PC-3 (cell line): ENCODE results near the gene COPRS. TPM values are rescaled to one million over a fixed set of nuclear protein-coding genes. Genes with fewer than 3 reads are reported as not detected.

Source experiments
- ATAC-seq: fragments of 200-7000 bp; cut with Tn5 transposase; 2 replicates; pipeline ENCODE4 v1.9.1; 2020; ENCODE audit warnings: mild to moderate bottlenecking, moderate library complexity
- BruUV-seq: library from RNA; stranded (reverse); fragments of 400-500 nt; replicated peaks from 2 replicates; lab custom pipeline; 2021; lab: Mats Ljungman, UMichigan
- CTCF ChIA-PET: fragments of 300-600 bp; sonication (Branson Sonifier 250); formaldehyde crosslinking; loops from one replicate; lab custom pipeline; 2022; ENCODE audit warnings: antibody characterized with exemption; lab: Charles Lee
- POLR2A ChIA-PET: fragments of 300-600 bp; sonication (Branson Sonifier 250); formaldehyde crosslinking; loops from one replicate; lab custom pipeline; 2022; ENCODE audit warnings: antibody characterized with exemption; ENCODE audit not compliant: unreplicated experiment; lab: Charles Lee
- DNase-seq: peaks from one replicate; pipeline ENCODE4 v3.0.0-alpha.2; 2015
- H2AFZ ChIP-seq: fragments of 300-600 bp; sonication (generic); 2 replicates; pipeline ENCODE4 v1.6.0; 2016; ENCODE audit warnings: antibody characterized with exemption, low read length
- H3F3A ChIP-seq: fragments of 300-600 bp; sonication (generic); one replicate; pipeline ENCODE4 v1.6.0; 2017; ENCODE audit warnings: antibody characterized with exemption, low read length, control low read depth, mild to moderate bottlenecking; ENCODE audit not compliant: unreplicated experiment
- H3K27ac ChIP-seq: fragments of 300-600 bp; sonication (generic); 2 replicates; pipeline ENCODE4 v1.5.1; 2016; ENCODE audit warnings: mild to moderate bottlenecking, low read length
- H3K27me3 ChIP-seq: fragments of 300-600 bp; sonication (generic); 2 replicates; pipeline ENCODE4 v1.6.1; 2016; ENCODE audit warnings: low read length, mixed read lengths
- H3K36me3 ChIP-seq: fragments of 300-600 bp; sonication (generic); 2 replicates; pipeline ENCODE4 v1.6.1; 2016; ENCODE audit warnings: low read depth, mixed run types, low read length, mixed read lengths
- H3K4me1 ChIP-seq: fragments of 300-600 bp; sonication (generic); 2 replicates; pipeline ENCODE4 v1.5.1; 2016; ENCODE audit warnings: low read length; ENCODE audit not compliant: insufficient read depth
- H3K4me2 ChIP-seq: fragments of 300-600 bp; sonication (generic); 2 replicates; pipeline ENCODE4 v1.6.0; 2016; ENCODE audit warnings: low read length
- H3K4me3 ChIP-seq: fragments of 300-600 bp; sonication (generic); 2 replicates; pipeline ENCODE4 v1.5.1; 2016; ENCODE audit warnings: mild to moderate bottlenecking, low read length, mixed read lengths
- H3K79me2 ChIP-seq: fragments of 300-600 bp; sonication (generic); 2 replicates; pipeline ENCODE4 v1.6.1; 2017; ENCODE audit warnings: low read length, mixed read lengths
- H3K9ac ChIP-seq: fragments of 300-600 bp; sonication (generic); 2 replicates; pipeline ENCODE4 v1.6.0; 2016; ENCODE audit warnings: mild to moderate bottlenecking, low read length
- H3K9me2 ChIP-seq: fragments of 300-600 bp; sonication (generic); replicated peaks from 2 replicates; pipeline ENCODE4 v1.6.1; 2016; ENCODE audit warnings: mixed run types, low read length, mixed read lengths
- H3K9me3 ChIP-seq: fragments of 300-600 bp; sonication (generic); 2 replicates; pipeline ENCODE4 v1.6.1; 2016; ENCODE audit warnings: low read length, mixed read lengths
- H4K20me1 ChIP-seq: fragments of 300-600 bp; sonication (generic); 2 replicates; pipeline ENCODE4 v1.6.1; 2016; ENCODE audit warnings: low read length, mixed read lengths
- EZH2 ChIP-seq: fragments of 300-600 bp; sonication (generic); IDR thresholded peaks from one replicate; pipeline ENCODE4 v1.6.1; 2017; ENCODE audit warnings: antibody characterized with exemption, mild to moderate bottlenecking, low read length; ENCODE audit not compliant: unreplicated experiment
- EZH2phosphoT487 ChIP-seq: fragments of 300-600 bp; sonication (generic); IDR thresholded peaks from 2 replicates; pipeline ENCODE4 v1.6.1; 2018; ENCODE audit warnings: mild to moderate bottlenecking, antibody characterized with exemption, low read length, borderline replicate concordance
- intact Hi-C: fragments of 100-400 bp; cut with micrococcal nuclease; formaldehyde crosslinking; loops from 2 replicates; pipeline ENCODE4 v1.9.0; 2023
- total RNA-seq: library from RNA; depleted of rRNA; stranded (reverse); fragments of >200 nt; gene quantifications from 2 replicates; pipeline ENCODE4 v1.2.3, GENCODE V29; 2014
- TF ChIP-seq, protein P1 (sequence below): fragments of 300-600 bp; sonication (generic); conservative IDR thresholded peaks from 2 replicates; pipeline ENCODE4 v1.5.1; 2017; ENCODE audit warnings: antibody characterized with exemption, low read depth, mild to moderate bottlenecking, low read length

Gene COPRS
- total RNA-seq, 1 experiment from 2014 or later: 79.0 TPM

DNA sequence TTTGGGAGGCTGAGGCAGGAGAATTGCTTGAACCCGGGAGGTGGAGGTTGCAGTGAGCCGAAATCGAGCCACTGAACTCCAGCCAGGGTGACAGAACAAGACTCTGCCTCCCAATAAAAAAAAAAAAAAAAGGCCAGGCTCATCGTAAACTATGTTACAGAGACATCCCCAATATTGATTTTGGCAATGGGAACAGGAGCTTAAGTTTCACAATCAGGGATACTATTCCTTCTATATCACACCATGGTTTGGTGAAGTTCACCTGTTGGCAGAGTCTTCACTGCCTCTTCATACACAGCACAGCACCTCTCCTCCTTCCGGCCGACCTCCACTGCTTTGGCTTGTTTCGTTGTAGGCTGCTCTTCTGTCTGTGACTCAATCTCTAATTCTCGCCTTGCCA is 21.3 kb upstream of the COPRS start:
- ChIA-PET CTCF (no interaction called here), POLR2A (interaction anchor here (0.6 kb wide), 1 partner anchor 14 kb away, joined by 3 read pairs; no protein-coding TSS in a partner anchor)
- no peaks in the 10 kb centered on the region for H3K27me3 ChIP-seq
- intact Hi-C loops: no loop called here
- H3F3A ChIP-seq: no peaks in the 10 kb centered on the region
- no peaks in the 10 kb centered on the region for H3K79me2 ChIP-seq
- no peak overlapping the region for H2AFZ ChIP-seq
- no peaks in the 10 kb centered on the region for H3K9me3 ChIP-seq
- H3K9me2 ChIP-seq: no peaks in the 10 kb centered on the region
- H3K9ac ChIP-seq: no peak overlapping the region
- H3K36me3 ChIP-seq: peaks cover 8% of the 10 kb centered on the region
- no TSS peak for BruUV-seq
- no peak overlapping the region for H3K4me3 ChIP-seq
- TF ChIP-seq EZH2phosphoT487 (no peak), EZH2 (no peak)
- TF ChIP-seq, protein P1, sequence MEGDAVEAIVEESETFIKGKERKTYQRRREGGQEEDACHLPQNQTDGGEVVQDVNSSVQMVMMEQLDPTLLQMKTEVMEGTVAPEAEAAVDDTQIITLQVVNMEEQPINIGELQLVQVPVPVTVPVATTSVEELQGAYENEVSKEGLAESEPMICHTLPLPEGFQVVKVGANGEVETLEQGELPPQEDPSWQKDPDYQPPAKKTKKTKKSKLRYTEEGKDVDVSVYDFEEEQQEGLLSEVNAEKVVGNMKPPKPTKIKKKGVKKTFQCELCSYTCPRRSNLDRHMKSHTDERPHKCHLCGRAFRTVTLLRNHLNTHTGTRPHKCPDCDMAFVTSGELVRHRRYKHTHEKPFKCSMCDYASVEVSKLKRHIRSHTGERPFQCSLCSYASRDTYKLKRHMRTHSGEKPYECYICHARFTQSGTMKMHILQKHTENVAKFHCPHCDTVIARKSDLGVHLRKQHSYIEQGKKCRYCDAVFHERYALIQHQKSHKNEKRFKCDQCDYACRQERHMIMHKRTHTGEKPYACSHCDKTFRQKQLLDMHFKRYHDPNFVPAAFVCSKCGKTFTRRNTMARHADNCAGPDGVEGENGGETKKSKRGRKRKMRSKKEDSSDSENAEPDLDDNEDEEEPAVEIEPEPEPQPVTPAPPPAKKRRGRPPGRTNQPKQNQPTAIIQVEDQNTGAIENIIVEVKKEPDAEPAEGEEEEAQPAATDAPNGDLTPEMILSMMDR: no peak
- H4K20me1 ChIP-seq: no peaks in the 10 kb centered on the region
- ATAC-seq (peak; percentile 37), DNase-seq (no peak)
- H3K4me2 ChIP-seq: no peak overlapping the region
- H3K4me1 ChIP-seq: no peaks in the 10 kb centered on the region
- no peak overlapping the region for H3K27ac ChIP-seq

DNA sequence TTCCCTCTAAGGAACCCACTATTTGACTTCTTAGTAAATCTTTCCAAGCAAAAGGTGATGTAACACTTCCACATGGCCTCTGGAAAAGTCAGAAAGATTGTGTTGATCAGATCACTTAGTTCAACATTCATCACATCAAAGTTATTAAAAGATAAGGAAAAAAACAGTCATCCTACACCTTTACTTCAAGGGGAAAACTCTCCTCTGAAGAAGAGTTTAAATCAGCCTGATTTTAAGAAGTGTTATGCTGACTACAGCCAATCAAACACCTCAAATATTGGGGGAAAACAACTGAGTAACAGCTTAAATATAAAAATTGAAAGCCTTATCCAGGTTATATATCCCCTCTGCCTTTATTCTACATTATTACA is 19.6 kb upstream of the COPRS start:
- BruUV-seq: no TSS peak
- peaks cover 11% of the 10 kb centered on the region; the same call in 1 of the 2 replicates for H3K36me3 ChIP-seq
- ChIA-PET POLR2A (no interaction called here), CTCF (no interaction called here)
- H3K27me3 ChIP-seq: no peaks in the 10 kb centered on the region
- no peaks in the 10 kb centered on the region for H3K9me3 ChIP-seq
- DNase-seq (no peak), ATAC-seq (no peak)
- H3K79me2 ChIP-seq: no peaks in the 10 kb centered on the region
- H3K9ac ChIP-seq: no peak overlapping the region
- no peaks in the 10 kb centered on the region for H3K9me2 ChIP-seq
- no peaks in the 10 kb centered on the region for H4K20me1 ChIP-seq
- no peaks in the 10 kb centered on the region for H3F3A ChIP-seq
- H3K27ac ChIP-seq: no peak overlapping the region
- TF ChIP-seq, protein P1: no peak
- TF ChIP-seq EZH2: no peak
- no peak for TF ChIP-seq EZH2phosphoT487
- no peak overlapping the region for H3K4me3 ChIP-seq
- H2AFZ ChIP-seq: no peak overlapping the region
- H3K4me1 ChIP-seq: no peaks in the 10 kb centered on the region
- intact Hi-C loops: no loop called here
- H3K4me2 ChIP-seq: no peak overlapping the region

DNA sequence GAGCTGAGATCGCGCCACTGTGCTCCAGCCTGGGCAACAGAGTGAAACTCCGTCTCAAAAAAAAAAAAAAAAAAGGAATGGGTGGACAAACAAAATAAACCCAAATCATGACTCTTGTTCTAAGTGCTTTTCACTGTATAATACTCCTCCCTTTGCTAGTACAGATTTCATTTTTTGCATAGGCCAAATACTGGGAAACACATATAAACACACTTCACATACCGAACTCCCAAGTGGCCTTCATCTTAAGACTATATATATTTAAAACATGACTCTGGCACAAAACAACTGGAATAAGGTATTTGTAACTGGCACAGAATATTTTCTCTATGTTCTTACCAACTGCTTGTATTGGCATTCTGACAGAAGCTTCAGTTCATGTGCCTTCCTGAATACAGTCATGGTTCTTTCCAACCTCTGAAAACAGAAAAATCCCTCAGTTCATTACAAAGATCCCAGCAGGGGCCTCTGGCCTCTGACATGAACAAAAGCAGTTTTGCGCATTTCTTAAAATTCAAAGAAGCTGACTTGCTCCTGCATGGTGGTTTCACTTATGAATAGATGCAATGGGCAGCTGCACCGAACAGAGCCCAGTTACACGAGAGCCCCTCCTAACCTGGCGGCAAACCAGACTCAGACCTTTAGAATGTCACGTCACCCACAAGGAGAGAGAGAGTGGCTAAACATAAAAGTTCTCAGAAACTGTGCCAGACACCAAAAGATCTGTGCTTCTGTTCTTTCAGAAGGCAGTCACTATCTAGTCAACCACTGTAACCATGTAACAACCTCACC is 19.1 kb upstream of the COPRS start:
- intact Hi-C loops: no loop called here
- CTCF ChIA-PET: no interaction called here
- BruUV-seq: no TSS peak
- ATAC-seq (no peak), DNase-seq (no peak)
- Histone ChIP-seq H3K9me2 (no peaks in the 10 kb centered on the region), H3K9me3 (no peaks in the 10 kb centered on the region), H2AFZ (no peak overlapping the region), H3K4me2 (no peak overlapping the region), H3K27ac (no peak overlapping the region), H3K4me1 (no peaks in the 10 kb centered on the region), H3K9ac (no peak overlapping the region), H3F3A (no peaks in the 10 kb centered on the region), H3K79me2 (no peaks in the 10 kb centered on the region), H4K20me1 (no peaks in the 10 kb centered on the region), H3K36me3 (peaks cover 11% of the 10 kb centered on the region; the same call in 1 of the 2 replicates), H3K27me3 (no peaks in the 10 kb centered on the region), H3K4me3 (no peak overlapping the region)
- POLR2A ChIA-PET: no interaction called here
- no peak for TF ChIP-seq EZH2
- TF ChIP-seq, protein P1: no peak
- TF ChIP-seq EZH2phosphoT487: no peak
